Psoas muscle (tissue), 8 donors: ENCODE measurements around the gene UBL7. TPM values are rescaled to one million over a fixed set of nuclear protein-coding genes. Genes with fewer than 3 reads are reported as not detected.

Experiments
- ATAC-seq, 4 donors: fragments of 200-7000 bp; cut with Tn5 transposase; one replicate each; pipeline ENCODE4 v1.9.1; 2020; ENCODE audit warnings: moderate library complexity in 3 of 4, mild to moderate bottlenecking in 2 of 4
- DNase-seq, 2 donors: peaks; one replicate each; pipeline ENCODE4 v3.0.0-alpha.2; 2020
- H3K27ac ChIP-seq: fragments of 200-600 bp; one replicate; pipeline ENCODE4 v1.8.0; 2022
- H3K27me3 ChIP-seq, 3 donors: fragments of 200-600 bp in 1 of 3; one replicate each; pipeline versions ENCODE4 v1.6.1 to v1.8.0; 2013 to 2022; ENCODE audit warnings: low read length in 2 of 3, mild to moderate bottlenecking in 2 of 3, moderate library complexity in 1 of 3; ENCODE audit not compliant: insufficient read depth in 3 of 3
- H3K36me3 ChIP-seq, 2 donors: fragments of 200-600 bp in 1 of 2; one replicate each; pipeline versions ENCODE4 v1.6.1 to v1.8.0; 2013 to 2022; ENCODE audit warnings: low read depth in 1 of 2, mild to moderate bottlenecking in 1 of 2, moderate library complexity in 1 of 2; ENCODE audit not compliant: insufficient read depth in 1 of 2
- H3K4me1 ChIP-seq: fragments of 200-600 bp; one replicate; pipeline ENCODE4 v1.8.0; 2022
- H3K4me3 ChIP-seq: fragments of 200-600 bp; one replicate; pipeline ENCODE4 v1.8.0; 2022; ENCODE audit warnings: mild to moderate bottlenecking
- H3K9me3 ChIP-seq: fragments of 200-600 bp; one replicate; pipeline ENCODE4 v1.8.0; 2022
- CTCF ChIP-seq: fragments of 200-600 bp; IDR thresholded peaks from one replicate; pipeline ENCODE4 v1.8.0; 2022; ENCODE audit warnings: antibody characterized with exemption
- WGBS, 3 donors: extraction: QIAGEN DNeasy Blood & Tissue Kit; methylation state at CpG; one replicate each; pipeline versions ENCODE4 v1.1.6 to v1.1.7; 2013; 5-methylcytosine and 5-hydroxymethylcytosine counted together
- intact Hi-C, 2 donors: fragments of 100-400 bp; cut with DNase I; formaldehyde crosslinking; loops; one replicate each; pipeline versions ENCODE4 v1.11.0 to v1.14.2; 2022
- polyA plus RNA-seq, 3 donors: library from polyadenylated mRNA; stranded (reverse); fragments of 200-250 nt; gene quantifications; one replicate each; pipeline ENCODE4 v1.2.3, GENCODE V29; 2013
- total RNA-seq, 4 donors: library from RNA; stranded (reverse); fragmentation: NEBNext Ultra II Directional in 2 of 4; extraction: Animal tissue kit (Norgen Biotek cat#: 25700) in 2 of 4; gene quantifications; one replicate each; pipeline versions ENCODE4 v1.2.1 to v1.2.4, GENCODE V29; 2021 to 2023
- donor health status: healthy with polysubstance abuse.
- donor health status: DM: no; HTN: no; CAD: no; lungs with moderate emphysema.
- donor health status: Bipolar disorder and iron deficiency.
- donor health status: healthy.
- donor health status: DM: yes; HTN: yes; CAD: no.
- donor health status: DM: no; HTN: no; CAD: no.
- donor health status: DM: no; HTN: no; CAD: no.
- donor health status: DM: yes; HTN: yes; CAD: no.

UBL7 gene
- total and polyA plus RNA-seq, 7 donors = 45.5 to 91.7 (median 61.3) TPM

DNA sequence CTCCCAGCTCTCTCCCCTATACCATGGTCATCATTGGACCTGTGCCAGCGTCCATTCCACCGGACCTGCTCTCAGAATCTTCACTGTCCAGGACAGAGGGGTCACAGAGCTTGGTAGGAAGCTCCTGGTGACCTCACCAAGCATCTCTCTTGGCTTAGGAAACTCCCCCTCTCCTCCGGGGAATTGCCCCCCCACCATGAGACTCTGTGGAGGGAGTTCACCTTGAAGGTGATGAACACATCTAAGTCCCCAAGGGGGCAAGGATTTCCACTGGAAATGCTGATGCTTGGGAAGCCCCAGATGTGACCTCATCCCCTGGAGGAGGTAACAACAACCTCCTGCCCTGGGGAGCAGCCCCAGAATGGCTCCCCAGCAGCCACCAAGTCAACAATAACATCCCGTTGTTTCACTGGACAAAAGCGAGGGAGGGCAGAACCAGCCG, 30.4 kb downstream of the UBL7 start:
- WGBS, 3 donors = 50 to 60% (median 54%) methylated on average over 6 of the region's 6 CpGs
- intact Hi-C loops = no loop called here
- peak in 1 of 2 donors; percentile 23 for DNase-seq

GRCh38 chr15:74429781-74430400, 31.1 kb downstream of the UBL7 start:
- no peaks in the 10 kb centered on the region for H3K9me3 ChIP-seq

More for the DNA sequence above, 30.4 kb downstream of the UBL7 start:
- TF ChIP-seq CTCF = no peak
- no peak for ATAC-seq
- Histone ChIP-seq H3K27ac (no peak overlapping the region), H3K4me3 (no peak overlapping the region), H3K27me3 (peaks cover 0 to 26% (median 6%) of the 10 kb centered on the region in 3 donors), H3K4me1 (peaks cover 4% of the 10 kb centered on the region), H3K36me3 (no peaks in the 10 kb centered on the region), H3K9me3 (no peaks in the 10 kb centered on the region)

DNA sequence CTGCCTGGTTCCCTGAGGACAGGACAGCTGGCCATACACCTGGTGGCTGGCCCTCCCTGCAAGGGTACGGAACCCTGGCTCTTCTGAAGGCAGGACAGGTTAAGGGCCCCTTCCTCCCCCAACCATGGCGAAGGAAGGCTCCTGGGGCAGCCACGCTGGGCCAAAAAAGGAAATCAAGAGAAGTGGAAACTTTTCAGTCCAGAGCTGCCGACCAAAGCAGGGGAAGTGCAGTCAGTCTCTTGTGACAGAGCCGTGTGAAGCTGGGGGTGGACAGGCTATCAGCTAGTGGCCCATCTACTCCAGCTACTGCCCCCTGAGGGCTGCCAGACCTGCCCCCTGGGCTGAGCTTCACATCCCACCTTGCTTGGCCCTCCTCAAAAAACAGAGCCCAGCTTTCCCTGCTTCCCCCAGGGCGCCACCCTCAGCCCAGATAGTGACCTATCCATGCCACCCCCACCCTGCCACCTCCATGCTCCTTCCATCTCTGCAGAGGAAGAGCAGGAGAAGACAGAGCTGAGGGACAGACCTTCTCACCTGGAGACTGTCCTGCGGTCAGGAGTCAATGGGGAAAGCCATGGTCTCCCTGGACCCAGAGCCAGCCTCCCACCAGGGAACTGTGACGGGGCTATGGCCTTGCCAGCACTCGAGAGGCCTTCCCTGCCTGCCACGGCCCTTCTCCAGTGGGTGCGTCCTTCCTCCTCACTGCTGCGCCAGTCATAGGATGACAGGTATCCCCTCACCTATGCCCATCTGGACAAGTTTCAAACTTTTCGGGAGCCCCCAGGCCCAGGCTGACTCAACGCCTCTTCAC, 31.8 kb downstream of the UBL7 start:
- DNase-seq (no peak), ATAC-seq (no peak)
- H3K27me3 ChIP-seq = peaks cover 0 to 26% (median 6%) of the 10 kb centered on the region in 3 donors
- peaks cover 4% of the 10 kb centered on the region for H3K4me1 ChIP-seq
- no peak for TF ChIP-seq CTCF
- no peaks in the 10 kb centered on the region for H3K9me3 ChIP-seq
- H3K36me3 ChIP-seq = no peaks in the 10 kb centered on the region
- H3K27ac ChIP-seq = no peak overlapping the region
- no peak overlapping the region for H3K4me3 ChIP-seq
- intact Hi-C loops = no loop called here
- WGBS, 3 donors = 84 to 92% (median 85%) methylated on average over 14 of the region's 14 CpGs

More at GRCh38 chr15:74429781-74430400, 31.1 kb downstream of the UBL7 start:
- intact Hi-C loops = no loop called here
- WGBS, 3 donors = 86 to 93% (median 89%) methylated on average over 6 of the region's 6 CpGs
- H3K27me3 ChIP-seq = peaks cover 0 to 26% (median 6%) of the 10 kb centered on the region in 3 donors
- no peaks in the 10 kb centered on the region for H3K36me3 ChIP-seq
- ATAC-seq (no peak), DNase-seq (no peak)
- H3K4me1 ChIP-seq = peaks cover 4% of the 10 kb centered on the region
- no peak for TF ChIP-seq CTCF
- H3K27ac ChIP-seq = no peak overlapping the region
- H3K4me3 ChIP-seq = no peak overlapping the region

GRCh38 chr15:74428442-74428787, 32.5 kb downstream of the UBL7 start:
- H3K27ac ChIP-seq = no peak overlapping the region
- no peak for DNase-seq
- no peak for ATAC-seq

More at GRCh38 chr15:74428442-74428787, 32.5 kb downstream of the UBL7 start:
- 83 to 93% (median 89%) methylated on average over 5 of the region's 5 CpGs for WGBS, 3 donors
- no peaks in the 10 kb centered on the region for H3K9me3 ChIP-seq
- H3K36me3 ChIP-seq = no peaks in the 10 kb centered on the region
- intact Hi-C loops = no loop called here
- H3K4me3 ChIP-seq = no peak overlapping the region
- peaks cover 0 to 26% (median 6%) of the 10 kb centered on the region in 3 donors for H3K27me3 ChIP-seq
- peaks cover 4% of the 10 kb centered on the region for H3K4me1 ChIP-seq
- no peak for TF ChIP-seq CTCF
